NB4 (cell line): ENCODE measurements around the gene COL17A1.

Experiments used
- CTCF ChIP-seq: IDR thresholded peaks from one replicate; pipeline ENCODE4 v1.5.1; 2012; ENCODE audit warnings: low read depth, low read length
- MYC ChIP-seq: IDR thresholded peaks from 2 replicates; pipeline ENCODE4 v1.6.1; 2011; ENCODE audit warnings: low read depth, low read length
- POLR2A ChIP-seq: IDR thresholded peaks from 2 replicates; pipeline ENCODE4 v1.6.1; 2011; ENCODE audit warnings: mild to moderate bottlenecking; ENCODE audit not compliant: insufficient read length; ENCODE audit errors: extremely low read depth
- TF ChIP-seq, protein P1 (sequence below): IDR thresholded peaks from 2 replicates; pipeline ENCODE4 v1.6.1; 2011; ENCODE audit warnings: low read depth, low read length

DNA sequence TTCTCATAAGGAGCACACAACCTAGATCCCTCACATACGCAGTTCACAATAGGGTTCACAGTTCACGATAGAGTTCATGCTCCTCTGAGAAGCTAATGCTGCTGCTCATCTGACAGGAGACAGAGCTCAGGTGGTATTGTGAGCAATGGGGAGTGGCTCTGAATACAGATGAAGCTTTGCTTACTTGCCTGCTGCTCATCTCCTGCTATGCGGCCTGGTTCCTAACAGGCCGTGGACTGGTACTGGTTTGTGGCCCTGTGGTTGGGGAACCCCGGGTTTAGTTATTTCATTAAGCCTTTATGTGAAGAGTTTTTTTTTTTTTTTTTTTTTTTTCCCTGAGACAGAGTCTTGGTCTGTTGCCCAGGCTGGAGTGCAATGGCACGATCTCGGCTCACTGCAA lies 99.3 kb downstream of the COL17A1 start:
- TF ChIP-seq CTCF (no peak), POLR2A (no peak), MYC (no peak)
- TF ChIP-seq, protein P1, sequence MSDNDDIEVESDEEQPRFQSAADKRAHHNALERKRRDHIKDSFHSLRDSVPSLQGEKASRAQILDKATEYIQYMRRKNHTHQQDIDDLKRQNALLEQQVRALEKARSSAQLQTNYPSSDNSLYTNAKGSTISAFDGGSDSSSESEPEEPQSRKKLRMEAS = no peak
